Vagina (tissue), 2 donors: ENCODE results near the gene KIAA1549. TPM values are rescaled to one million over a fixed set of nuclear protein-coding genes. Genes with fewer than 3 reads are reported as not detected.

Experiments used
- DNase-seq, 2 donors: peaks; one replicate each; pipeline ENCODE4 v3.0.0-alpha.2; 2017; ENCODE audit errors: extremely low spot score in 2 of 2
- H3K27ac ChIP-seq: fragments of 200-600 bp; sonication (generic); one replicate; pipeline ENCODE4 v1.5.1; 2019
- H3K27me3 ChIP-seq: fragments of 200-600 bp; sonication (generic); one replicate; pipeline ENCODE4 v1.5.1; 2019
- H3K36me3 ChIP-seq, 2 donors: fragments of 200-600 bp; sonication (generic); one replicate each; pipeline ENCODE4 v1.5.1; 2017 to 2019
- H3K4me1 ChIP-seq: fragments of 200-600 bp; sonication (generic); one replicate; pipeline ENCODE4 v1.5.1; 2019
- H3K4me3 ChIP-seq, 2 donors: fragments of 200-600 bp; sonication (generic); 1 replicate in 1 of 2; 2 replicates in 1 of 2; pipeline ENCODE4 v1.5.1; 2016 to 2019
- H3K9me3 ChIP-seq: fragments of 200-600 bp; sonication (generic); one replicate; pipeline ENCODE4 v1.5.1; 2019
- CTCF ChIP-seq, 3 experiments: fragments of 450-650 bp in 2 of 3; fragments of 200-600 bp in 1 of 3; sonication (generic) in 1 of 3; IDR thresholded peaks; one replicate each; pipeline ENCODE4 v1.5.1; 2017 to 2019; ENCODE audit warnings: antibody characterized with exemption in 3 of 3, mild to moderate bottlenecking in 2 of 3, moderate library complexity in 2 of 3
- POLR2A ChIP-seq, 2 donors: fragments of 450-650 bp; IDR thresholded peaks; one replicate each; pipeline ENCODE4 v1.6.1; 2017; ENCODE audit warnings: antibody characterized with exemption in 2 of 2, mild to moderate bottlenecking in 2 of 2, moderate library complexity in 2 of 2
- POLR2AphosphoS5 ChIP-seq, 2 donors: sonication (generic); formaldehyde crosslinking; IDR thresholded peaks; one replicate each; pipeline ENCODE4 v1.9.0; 2017; ENCODE audit warnings: antibody characterized with exemption in 2 of 2, mild to moderate bottlenecking in 2 of 2, low read depth in 1 of 2; ENCODE audit not compliant: insufficient read depth in 1 of 2
- intact Hi-C: fragments of 100-400 bp; cut with DNase I; formaldehyde crosslinking; loops from one replicate; pipeline ENCODE4 v1.15.1; 2023
- total RNA-seq: library from RNA; depleted of rRNA; stranded (reverse); fragments of >200 nt; gene quantifications from one replicate; pipeline ENCODE4 v1.2.3, GENCODE V29; 2016

KIAA1549 gene
- total RNA-seq, 1 donor from 2014 or later, result 2.9 TPM

DNA sequence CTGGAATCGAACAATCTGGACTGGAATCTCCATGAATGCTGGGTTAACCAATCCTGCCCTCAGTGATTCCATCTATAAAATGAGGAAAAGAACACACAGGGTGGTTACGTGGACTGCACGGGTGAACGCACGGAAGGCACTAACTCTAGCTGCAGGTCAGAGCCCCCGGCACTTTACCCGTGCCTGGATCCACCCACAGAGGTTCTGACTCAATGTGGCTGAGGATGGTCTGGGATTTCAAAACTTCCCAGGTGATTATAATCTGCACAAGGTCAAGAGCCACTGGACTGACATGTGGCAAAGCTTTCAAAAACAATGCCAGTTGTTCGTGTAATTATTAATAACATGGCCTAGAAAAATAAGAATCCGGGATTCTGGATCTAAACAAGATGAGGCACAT lies 29.2 kb downstream of the KIAA1549 start:
- no peak for DNase-seq
- no peaks in the 10 kb centered on the region for H3K27me3 ChIP-seq
- no peak overlapping the region for H3K4me3 ChIP-seq
- no peak overlapping the region for H3K27ac ChIP-seq
- intact Hi-C loops, result no loop called here
- H3K4me1 ChIP-seq, result no peaks in the 10 kb centered on the region
- H3K36me3 ChIP-seq, result no peaks in the 10 kb centered on the region
- H3K9me3 ChIP-seq, result no peaks in the 10 kb centered on the region
- no peak for TF ChIP-seq POLR2A (IDR thresholded peaks at IDR 0.05)

DNA sequence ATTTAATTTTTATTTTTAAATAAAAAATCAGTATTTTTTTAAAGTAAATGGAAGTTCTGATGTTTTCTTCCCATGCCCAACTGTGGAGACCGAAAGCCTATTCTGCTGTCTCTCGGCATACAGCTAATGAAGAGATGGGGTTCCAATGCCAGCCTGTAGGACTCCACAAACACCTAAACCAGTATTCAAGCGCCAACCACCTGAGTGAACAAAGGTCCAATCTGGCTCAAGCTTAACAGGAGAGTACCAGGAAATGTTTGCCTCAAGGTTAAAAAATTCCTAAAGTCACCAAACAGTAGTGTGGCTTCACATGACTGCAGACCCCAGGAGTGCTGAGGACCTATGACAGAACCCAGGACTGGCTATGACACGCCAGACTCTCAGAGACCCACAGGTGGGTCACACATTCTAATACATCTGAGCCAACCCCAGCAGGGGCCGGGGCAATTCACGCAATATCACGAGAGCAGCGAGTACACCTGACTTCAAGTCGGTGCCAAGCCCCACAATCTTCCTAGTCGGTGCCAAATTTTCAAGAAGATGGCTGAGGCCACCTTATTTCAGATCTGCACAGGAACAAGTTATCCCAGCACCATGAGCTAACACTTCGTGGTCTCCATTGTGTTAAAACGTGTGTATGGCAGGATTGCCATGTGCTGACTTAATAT lies 31.6 kb downstream of the KIAA1549 start:
- Histone ChIP-seq H3K27me3 (no peaks in the 10 kb centered on the region), H3K4me3 (no peak overlapping the region), H3K9me3 (no peaks in the 10 kb centered on the region), H3K4me1 (no peaks in the 10 kb centered on the region), H3K36me3 (no peaks in the 10 kb centered on the region), H3K27ac (no peak overlapping the region)
- TF ChIP-seq POLR2A (IDR thresholded peaks at IDR 0.05), result no peak
- no peak for TF ChIP-seq POLR2AphosphoS5 (IDR thresholded peaks at IDR 0.05; ENCODE audit: insufficient read depth in 1 of 2, low read depth in 1 of 2)
- no peak for TF ChIP-seq CTCF (IDR thresholded peaks at IDR 0.05)
- intact Hi-C loops, result no loop called here
- DNase-seq, result no peak

DNA sequence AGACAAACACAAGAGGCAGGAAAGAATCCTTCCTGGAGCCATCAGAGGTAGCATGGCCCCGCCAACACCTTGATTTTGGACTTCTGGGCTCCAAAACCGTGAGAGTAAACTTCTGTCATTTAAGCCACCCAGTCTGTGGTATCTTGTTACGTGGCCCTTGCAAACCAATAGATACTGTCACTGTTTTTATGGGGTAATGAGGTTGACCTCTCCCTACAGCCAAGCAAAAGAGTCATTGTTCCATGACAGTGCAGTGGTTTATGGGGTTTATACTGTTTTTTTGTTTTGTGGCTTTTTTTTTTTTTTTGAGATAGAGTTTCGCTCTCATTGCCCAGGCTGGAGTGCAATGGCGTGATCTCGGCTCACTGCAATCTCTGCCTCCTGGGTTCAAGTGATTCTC lies 32.8 kb downstream of the KIAA1549 start:
- H3K9me3 ChIP-seq, result no peaks in the 10 kb centered on the region
- no peaks in the 10 kb centered on the region for H3K4me1 ChIP-seq
- no peak for DNase-seq
- no peak overlapping the region for H3K4me3 ChIP-seq
- no peak for TF ChIP-seq POLR2AphosphoS5 (IDR thresholded peaks at IDR 0.05; ENCODE audit: insufficient read depth in 1 of 2, low read depth in 1 of 2)
- TF ChIP-seq POLR2A (IDR thresholded peaks at IDR 0.05), result no peak
- no peak for TF ChIP-seq CTCF (IDR thresholded peaks at IDR 0.05)
- intact Hi-C loops, result no loop called here
- no peaks in the 10 kb centered on the region for H3K36me3 ChIP-seq
- H3K27ac ChIP-seq, result no peak overlapping the region
- no peaks in the 10 kb centered on the region for H3K27me3 ChIP-seq

GRCh38 chr7:138945821-138946220 lies 35.4 kb downstream of the KIAA1549 start:
- intact Hi-C loops, result no loop called here
- Histone ChIP-seq H3K4me3 (no peak overlapping the region), H3K27ac (no peak overlapping the region), H3K4me1 (no peaks in the 10 kb centered on the region), H3K36me3 (no peaks in the 10 kb centered on the region), H3K9me3 (no peaks in the 10 kb centered on the region), H3K27me3 (no peaks in the 10 kb centered on the region)
- no peak for DNase-seq
- TF ChIP-seq CTCF (IDR thresholded peaks at IDR 0.05) (no peak), POLR2A (IDR thresholded peaks at IDR 0.05) (no peak), POLR2AphosphoS5 (IDR thresholded peaks at IDR 0.05; ENCODE audit: insufficient read depth in 1 of 2, low read depth in 1 of 2) (no peak)

DNA sequence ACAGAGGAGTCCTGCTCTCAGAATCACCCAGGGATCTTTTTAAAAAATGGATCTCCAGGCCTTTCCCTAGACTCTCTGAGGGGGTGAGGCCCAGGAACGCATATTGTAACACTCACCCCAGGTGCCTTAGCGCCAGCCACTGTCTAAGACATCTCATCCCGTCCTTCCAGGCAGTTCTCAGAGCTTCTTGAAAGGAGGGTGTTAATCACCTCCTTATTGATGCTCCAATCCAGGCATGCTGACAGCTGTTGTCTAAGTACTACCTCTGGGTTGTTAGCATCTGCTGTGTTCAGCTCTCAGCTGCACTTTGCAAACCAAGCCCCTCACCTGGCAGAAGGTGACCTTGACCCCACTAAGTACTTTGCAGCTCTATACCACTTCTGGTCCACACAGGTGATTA lies 36.0 kb downstream of the KIAA1549 start:
- no peak overlapping the region for H3K27ac ChIP-seq
- no peak for DNase-seq
- H3K4me1 ChIP-seq, result no peaks in the 10 kb centered on the region
- H3K9me3 ChIP-seq, result no peaks in the 10 kb centered on the region
- intact Hi-C loops, result no loop called here
- TF ChIP-seq POLR2AphosphoS5 (IDR thresholded peaks at IDR 0.05; ENCODE audit: insufficient read depth in 1 of 2, low read depth in 1 of 2) (no peak), CTCF (IDR thresholded peaks at IDR 0.05) (no peak), POLR2A (IDR thresholded peaks at IDR 0.05) (no peak)
- H3K36me3 ChIP-seq, result no peaks in the 10 kb centered on the region
- H3K27me3 ChIP-seq, result no peaks in the 10 kb centered on the region
- H3K4me3 ChIP-seq, result no peak overlapping the region
